Hematopoietic multipotent progenitor cell treated with erythropoietin and hydrocortisone succinate and interleukin-3 and kit ligand, for 4 days (in vitro differentiated cells): Measurements from ENCODE around the gene HAND1.
"Not testable (repeated sequence)": the region's sequence is repeated elsewhere in the genome, so short reads cannot be mapped to it uniquely, and the experiment has no call there.

Experiments used
- DNase-seq: peaks from one replicate; pipeline ENCODE4 v3.0.0-alpha.2; 2015

The HAND1 gene

DNA sequence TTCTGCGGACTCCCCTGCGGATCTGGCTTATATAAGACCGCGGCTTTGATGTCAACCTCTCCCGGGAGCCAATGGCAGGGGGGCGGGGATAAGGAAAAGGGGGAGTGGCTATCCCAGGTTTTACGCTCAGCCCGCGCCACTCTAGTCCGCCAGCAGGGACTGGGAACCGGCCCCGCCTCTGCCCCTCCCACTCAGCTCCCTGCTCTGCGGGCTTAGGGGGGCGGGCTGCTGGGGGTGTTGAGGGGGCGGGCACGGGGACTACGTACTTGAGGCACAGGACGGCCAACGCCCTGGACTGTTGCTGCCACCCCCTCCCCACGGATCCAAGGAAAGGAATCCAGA is at the start of gene HAND1:
Gene HAND1 (minus strand): TSS at position 4 of the 342 bp plus-strand sequence. CDS start 219 bp downstream, outside the sequence.
- no peak for DNase-seq

DNA sequence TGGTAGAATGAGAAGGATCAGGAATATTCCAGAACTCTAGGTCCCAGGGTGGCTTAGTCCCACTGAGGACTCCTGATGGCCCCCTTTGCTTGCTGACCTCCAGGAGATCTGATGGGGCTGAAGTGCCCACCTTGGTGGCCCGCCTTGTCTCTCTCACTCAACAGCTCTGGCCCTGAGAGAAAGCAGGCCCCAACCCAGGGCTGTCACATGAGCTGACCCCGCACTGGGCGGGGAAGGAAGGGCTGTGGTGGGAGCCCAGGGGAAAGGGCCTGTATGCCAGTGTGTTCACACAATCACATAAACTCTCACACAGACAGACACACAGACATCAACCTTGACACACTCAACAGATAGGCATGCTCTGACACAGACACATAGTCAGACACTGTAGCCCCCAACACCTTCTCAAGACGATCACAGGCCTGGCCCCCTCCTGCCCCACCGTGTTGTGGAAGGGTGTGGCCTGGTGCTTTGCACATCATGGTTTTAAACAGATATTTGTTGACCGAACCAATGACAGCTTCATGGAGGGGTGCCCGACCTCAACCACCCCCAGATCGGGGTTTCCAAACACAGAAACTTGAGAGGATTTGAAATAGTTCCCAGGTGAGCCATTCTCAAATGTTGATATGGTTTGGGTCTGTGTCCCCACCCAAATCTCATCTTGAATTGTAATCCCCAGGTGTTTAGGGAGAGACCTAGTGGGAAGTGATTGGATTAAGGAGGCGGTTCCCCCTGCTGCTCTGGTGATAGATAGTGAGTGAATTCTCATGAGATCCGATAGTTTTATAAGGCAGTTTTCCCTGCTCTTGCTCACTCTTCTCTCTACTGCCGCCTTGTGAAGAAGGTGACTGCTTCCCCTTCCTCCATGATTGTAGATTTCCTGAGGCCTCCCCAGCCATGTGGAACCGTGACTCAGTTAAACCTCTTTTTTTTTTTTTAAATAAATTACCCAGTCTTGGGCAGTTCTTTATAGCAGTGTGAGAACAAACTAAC is 48.5 kb upstream of the HAND1 start:
- DNase-seq, result no peak

DNA sequence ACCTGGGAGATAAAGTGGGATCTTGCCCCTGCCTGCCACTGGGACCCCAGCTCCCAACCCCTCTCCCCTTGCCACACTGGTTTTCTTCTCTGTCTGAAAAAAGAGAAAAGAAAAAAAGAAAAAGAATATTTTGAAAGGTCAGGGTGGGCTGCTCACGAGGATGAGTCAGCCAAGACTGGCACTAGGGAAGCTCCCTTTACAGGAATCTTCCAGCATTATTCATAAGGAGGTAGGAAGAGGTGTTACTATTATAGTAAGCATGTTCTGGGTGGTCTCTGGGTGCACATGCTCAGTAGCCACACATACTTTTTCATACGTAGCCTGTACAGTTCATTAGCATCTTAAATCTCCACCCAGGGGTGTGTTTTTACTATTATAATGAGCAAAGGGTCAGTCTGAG is 46.8 kb upstream of the HAND1 start:
- DNase-seq, result no peak

DNA sequence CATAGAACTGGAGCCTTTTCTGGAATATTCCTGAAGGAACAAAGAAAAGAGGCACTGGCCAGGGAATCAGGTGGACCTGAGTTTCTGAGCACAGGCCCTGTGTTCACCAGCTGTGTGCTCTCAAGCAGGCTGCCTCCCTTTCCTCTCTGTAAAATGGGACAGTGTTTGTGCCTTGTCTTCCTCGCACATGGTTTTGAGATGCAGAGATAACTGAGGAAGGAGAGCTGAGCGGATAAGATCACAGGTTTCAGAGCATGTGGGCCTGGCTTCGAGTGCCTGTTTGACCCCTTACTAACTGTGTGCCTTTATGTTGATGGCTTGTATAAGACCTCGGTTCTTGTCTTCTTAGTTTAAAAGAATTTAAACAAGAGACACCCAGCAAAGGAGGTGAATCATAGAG is 46.2 kb upstream of the HAND1 start:
- no peak for DNase-seq

DNA sequence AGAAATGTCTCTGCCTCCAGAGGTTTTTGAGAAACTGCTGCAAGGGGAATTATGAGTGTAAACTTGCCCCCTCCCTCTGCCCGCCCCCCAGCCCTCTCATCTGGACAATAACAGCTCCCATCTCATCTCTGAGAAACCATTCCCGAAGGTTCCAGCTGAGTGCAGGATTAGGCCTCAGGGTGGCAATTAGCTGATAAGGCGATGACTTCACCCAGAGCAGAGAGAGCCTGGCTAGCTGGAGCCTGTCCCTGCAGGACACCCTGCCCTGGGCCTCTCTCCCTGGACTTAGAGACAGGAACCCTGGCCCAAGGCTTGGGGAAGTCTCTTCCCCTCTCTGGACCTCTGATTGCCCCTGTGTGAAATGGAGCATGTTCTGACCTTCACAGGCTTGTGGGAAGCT is 45.7 kb upstream of the HAND1 start:
- DNase-seq, result no peak

DNA sequence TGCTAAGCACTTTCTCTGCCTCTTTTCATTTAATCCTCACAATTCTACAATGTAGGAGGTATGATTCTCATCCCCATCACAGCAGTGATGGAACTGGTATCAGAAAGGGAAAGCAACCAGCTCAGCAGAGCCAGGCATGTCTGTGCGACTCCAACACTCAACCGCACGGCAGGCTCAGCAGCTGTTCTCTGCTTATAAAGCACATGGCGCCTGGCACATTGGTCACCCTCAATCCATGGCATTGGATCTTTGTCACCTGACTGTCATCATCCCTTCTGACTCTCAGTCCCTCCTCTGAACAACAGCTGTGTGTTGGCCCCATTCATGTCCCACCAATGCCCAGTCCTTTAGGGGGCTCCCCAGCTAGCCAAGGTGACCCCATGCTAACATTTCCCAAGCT is 45.1 kb upstream of the HAND1 start:
- DNase-seq, result no peak

DNA sequence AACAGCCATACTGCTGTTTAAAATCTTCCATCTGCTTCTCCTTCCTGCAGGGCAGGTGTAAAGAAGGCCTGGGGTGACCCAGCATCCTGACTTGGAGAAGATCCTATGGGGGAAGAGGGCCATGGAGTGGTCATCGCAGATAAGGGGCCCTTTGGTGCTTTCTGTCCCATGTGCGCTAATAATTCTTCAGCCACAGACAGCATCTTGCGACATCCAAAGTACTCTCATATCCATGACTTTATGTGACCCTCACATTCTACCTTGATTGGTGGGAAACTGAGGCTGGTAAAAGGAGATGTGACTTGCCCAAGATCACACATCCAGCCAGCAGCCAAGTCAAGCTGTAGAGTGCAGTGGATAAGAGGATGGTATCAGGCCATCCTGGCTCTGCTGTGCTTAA is 44.3 kb upstream of the HAND1 start:
- DNase-seq, result no peak

DNA sequence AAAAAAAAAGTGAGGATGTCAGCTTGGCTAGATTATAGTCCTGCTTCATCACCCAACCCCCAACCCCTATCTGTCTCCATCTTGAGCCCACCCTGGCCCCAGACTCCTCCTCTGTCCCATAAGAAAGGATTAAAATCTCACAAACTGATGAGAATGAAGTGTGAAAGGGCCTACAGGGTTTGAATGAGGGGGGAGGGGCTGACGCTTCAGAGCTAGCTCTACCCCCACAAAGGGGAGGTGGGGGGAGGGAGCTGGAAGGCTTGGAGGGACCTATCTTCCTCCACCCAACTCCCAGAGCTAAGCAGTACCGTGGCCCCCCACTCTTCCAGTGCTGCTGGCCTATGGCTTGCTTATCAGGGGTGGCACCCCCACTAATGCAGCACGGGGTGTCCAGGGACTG is 43.7 kb upstream of the HAND1 start:
- no peak for DNase-seq

DNA sequence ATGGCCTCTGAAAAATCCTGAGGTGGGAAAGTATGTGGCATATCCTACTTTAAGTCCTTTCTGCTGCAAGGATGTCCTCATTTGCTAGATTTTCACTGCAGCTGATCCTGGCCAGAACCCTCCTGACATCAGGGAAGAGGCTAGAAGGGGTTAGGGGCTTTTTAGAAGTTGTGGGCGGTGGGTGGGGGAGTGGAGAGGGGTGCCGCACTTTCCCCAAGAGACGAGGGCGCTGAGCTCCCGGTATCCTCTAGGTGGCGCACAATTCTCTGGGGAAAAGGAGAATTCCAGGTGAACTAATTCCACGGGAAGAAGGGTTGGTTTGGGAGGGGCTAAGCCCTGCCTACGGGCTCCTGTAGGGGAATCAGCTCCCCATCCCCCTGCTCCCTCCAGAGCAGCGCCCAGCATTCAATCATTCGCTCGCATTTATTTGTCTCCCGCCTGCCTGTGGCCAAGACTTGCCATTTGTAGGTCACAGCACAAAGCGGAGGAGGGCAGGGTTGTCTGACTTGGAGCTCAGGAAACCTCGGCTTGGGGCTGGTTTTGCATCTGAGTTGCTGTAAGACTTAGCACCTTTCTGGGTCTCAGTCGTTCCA is 42.9 kb upstream of the HAND1 start:
- peak; percentile 25 for DNase-seq

DNA sequence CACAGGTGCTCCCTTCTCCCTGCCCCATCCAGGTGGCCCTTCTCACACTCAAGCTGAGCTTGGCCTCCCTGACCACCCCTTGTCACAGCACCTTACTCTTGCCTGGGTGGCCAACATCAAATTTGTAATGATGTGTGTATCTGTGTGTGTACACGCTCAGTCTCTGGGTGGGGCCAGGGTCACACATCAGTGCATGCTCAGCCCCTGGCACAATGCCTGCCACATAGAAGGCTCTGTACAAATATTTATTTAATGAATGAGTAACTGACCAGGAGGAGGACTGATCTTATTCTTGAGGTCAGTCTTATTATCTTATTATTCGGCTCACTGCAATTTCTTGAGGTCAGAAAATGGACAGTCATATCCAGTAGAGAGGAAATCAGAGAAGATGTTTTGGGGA is 41.3 kb upstream of the HAND1 start:
- no peak for DNase-seq

DNA sequence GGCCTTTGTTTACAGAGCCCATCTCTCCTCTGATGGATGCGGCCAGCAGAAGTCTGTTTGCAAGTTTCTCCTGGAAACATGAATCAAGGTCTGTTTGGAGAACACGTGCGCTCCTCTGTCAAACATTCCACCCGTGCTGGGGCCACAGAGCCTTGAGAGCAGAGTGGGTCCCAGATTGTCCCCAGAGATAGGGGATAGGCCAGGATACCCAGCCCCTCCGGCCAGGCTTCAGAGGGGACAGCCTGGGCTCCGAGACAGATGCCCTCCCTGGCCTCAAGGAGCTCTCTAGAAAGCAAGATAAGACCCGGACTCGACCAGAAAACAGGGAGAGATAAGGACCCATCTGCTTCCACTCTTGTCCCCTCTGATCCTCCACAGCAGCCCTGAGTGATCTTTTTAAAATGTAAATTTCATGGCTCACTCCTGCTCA is 40.4 kb upstream of the HAND1 start:
- DNase-seq, result peak; percentile 75

DNA sequence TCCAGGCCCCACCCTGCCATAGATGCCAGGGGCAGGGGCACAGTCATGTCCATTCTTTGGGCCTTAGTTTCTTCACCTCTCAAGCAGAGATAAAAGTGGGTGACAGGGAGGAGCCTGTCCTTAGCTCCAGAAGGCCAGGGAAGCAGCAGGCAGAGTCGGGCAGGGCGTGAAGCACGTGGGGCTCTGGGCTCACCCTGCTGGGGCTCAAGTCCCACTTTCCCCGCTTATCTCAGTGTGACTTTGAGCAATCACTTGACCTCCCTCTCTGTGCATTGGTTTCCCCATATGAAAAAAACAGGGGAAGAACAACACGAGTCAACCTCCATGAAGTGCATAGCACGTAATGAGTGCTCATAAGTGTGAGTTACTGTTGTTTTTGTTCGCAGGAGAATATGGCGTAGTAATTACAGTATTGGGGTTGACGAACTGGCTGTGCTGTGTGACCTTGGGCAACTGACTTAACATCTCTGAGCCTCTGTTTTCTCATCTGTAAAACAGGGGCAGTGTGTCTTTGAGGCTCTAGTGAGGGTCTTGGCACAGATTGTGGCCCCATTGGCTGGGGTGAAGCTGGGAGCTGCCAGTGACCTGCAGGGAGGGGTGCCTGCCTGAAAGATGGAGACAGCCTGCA is 39.9 kb upstream of the HAND1 start:
- no peak for DNase-seq

DNA sequence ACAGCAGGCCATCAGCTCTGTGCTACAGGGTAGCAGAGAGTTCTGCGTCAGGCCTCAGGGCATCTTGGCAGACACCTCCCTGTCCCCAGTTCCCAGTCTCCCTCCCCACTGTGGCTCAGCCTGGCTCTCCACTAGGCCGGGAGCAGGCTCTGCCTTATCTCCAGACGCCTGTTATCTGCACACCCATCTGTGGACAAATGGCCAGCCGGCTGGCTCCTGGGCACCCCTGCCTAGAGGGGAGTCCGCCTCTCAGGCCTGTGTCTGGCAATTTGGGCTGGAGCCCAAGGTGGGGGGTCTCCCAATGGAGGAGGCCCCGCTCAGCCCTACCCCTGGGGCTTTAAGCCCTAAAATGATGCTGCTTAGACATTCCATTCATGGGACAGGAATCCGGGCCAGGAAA is 39.2 kb upstream of the HAND1 start:
- no peak for DNase-seq

DNA sequence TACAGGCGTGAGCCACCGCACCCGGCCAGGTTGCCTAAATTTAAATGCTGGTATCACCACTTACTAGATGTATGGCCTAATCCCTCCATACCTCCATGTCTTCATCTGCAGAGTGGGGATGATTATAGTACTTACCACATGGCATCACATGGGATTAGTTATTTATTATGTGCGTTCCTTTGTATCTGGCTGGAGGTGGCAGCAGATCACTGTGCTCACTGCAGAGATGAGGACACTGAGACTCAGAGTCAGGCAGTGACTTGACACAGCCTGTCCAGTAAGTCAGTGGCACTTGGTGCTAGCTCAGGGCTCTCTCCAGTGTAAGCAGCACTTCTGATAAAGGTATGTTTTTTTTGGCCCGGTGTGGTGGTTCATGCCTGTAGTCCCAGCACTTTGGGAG is 38.4 kb upstream of the HAND1 start:
- DNase-seq, result peak; percentile 28

DNA sequence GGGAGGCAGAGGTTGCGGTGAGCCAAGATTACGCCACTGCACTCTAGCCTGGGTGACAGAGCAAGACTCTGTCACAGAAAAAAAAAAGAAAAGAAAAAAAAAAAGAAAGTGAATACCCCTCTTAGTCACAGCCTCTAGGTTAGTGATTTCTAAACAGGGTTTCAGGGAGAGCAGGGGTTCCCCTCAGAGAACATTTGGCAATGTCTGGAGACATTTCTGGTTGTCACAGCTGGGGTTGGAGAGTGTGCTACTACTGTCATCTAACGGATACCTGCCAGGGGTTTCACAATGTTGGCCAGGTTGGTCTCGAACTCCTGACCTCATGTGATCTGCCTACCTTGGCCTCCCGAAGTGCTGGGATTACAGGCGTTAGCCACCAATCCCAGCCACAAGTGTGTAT is 37.5 kb upstream of the HAND1 start:
- DNase-seq, result not testable (repeated sequence)

DNA sequence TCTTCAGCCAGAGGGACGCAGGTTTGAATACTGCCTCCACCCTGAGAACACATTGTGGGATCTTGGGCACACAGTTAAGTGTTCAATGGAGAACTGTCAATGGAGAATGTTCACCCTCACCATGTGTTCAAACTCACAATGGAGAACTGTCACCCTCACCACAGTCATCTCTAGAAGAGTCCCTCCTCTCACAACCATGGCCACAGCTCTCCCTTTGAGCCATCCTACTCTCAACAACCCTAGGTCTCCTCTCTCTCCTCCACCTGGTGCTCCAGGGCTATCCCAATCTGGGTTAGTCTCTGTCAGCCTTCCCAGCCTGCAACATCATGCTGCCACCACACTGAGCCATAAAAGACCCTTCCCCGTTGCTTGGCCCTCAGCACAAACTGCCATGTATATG is 36.3 kb upstream of the HAND1 start:
- DNase-seq, result no peak

DNA sequence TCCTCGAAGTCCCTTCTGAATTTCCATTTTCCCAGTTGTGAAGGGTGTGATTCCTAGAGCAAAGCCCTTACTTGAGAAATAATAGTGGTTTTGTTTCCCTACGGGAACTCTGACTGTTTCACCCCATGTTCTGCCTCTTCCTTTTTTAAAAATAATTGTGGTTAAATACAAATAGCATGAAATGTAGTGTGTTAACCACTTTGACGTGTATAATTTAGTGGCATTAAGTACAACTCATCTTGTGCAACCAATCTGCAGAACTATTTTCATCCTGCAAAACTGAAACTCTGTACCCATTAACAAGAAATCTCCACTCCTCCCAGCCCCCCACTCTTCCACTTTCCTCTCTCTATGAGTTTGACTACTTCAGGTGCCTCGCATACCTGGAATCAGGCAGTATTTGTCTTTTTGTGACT is 35.6 kb upstream of the HAND1 start:
- DNase-seq, result no peak

DNA sequence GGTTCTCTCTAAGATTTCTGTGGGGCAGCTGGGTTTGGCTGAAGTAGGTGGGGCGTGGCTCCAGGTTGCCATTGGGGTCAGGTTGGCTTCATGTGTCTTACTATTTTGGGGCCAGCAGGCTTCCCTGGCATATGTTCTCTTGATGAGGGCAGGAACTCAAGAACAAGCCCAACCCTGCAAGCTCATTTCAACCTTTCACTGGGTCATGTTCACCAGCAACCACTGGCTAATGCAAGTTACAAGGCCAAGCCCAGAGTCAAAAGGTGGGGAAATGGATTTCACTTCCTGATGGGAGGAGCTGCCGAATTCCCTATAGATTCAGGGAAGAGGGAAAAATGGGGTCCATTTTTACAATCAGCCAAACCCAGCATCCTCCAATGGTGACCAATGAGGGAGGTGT is 34.0 kb upstream of the HAND1 start:
- DNase-seq, result no peak

DNA sequence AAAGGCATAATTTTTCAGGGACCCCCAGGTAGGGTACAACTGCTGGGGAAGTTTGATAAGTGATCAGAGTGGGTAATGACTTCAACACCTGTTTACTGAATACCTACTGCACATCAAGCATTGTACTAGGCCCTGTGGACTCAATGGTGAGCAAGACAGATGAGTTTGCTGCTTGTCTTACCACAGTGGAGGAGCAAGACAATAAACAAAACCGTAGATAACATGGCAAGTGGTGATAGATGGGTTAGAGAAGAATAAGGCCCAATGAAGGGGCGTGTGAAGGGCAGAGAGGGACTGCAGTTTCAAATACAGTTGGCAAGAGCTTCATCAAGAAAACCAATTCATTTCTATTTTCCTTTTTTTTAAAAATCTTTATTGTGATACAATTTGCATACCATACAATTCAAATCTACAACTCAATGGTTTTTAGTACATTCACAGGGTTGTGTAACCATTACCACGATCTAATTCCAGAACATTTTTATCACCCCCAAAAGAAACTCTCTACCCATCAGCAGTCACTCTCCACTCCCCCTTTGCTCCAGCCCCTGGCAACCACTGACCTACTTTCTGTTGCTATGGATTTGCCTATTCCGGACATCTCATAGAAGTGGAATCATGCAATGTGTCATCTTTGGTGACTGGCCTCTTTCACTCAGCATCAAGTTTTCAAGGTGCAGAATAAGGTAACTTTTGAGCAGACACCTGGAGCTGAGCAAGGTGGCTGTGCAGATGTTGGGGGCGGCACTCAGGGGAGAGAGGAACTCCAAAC is 31.9 kb upstream of the HAND1 start:
- no peak for DNase-seq

DNA sequence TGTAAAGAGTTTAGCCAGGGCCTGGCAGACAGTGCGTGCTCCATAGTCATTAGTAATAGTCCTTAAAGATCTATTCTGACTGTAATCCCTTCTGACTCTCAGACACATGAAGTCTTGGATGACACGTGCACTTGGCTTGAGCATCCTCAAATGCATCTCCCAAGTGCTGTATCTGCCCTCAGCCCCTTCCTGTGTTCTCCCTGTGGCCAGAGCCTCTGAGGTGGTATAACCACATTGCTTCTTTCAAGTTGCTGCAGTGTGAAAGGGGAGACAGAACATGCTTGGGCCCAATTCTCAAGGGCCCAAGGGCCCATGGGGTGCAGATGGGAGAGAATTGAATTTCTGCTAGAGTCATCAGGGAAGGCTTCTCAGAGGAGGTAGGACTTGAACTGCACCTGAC is 30.1 kb upstream of the HAND1 start:
- DNase-seq, result no peak

DNA sequence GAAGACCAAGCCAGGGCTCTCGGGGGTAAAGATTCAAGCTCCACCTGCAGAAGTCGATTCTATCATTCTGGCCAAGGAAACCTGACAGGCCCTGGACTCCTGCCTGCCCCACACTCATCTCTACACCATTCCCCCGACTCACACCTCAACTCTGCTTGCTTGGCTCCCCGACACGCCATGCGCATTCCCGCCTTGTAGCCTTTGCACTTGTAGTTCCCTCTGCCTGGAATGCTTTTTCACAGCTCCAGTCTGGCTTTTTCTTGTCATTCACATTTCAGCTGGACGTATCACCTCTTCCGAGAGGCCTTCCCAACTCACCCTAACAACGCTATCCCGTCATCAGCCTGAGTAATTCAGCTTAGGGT is 28.7 kb upstream of the HAND1 start:
- no peak for DNase-seq

DNA sequence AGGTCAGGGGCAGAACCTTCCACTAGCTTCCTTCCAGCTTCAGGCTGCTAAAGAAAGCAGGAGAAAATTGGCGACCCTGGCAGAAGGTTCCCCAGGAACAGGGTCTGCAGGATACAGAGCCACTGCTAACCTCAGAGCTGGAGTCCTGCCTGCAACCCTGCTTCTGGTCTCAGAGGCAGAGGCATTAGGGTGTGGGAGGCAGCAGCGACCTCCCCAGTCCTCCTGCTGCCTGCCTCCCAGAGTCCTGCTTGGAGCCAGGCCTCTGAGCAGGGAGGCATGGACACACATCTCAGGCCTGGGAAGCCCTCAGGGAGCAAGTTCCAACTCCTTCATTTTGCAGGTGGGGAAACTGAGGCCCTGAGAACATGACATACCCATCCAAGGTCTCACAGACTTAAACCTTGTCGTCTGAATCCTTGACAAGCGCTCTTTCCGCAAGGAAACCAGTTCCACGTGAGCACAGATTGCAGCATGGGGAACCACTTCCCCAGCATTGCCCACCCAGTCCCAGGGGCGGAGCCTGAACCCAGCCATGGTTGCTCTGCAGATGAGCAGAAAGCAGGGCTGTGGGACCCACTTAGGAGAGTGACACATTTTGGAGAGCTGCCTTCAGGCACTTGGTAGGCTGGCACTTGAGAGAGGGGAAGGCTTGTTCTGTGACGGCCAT is 28.2 kb upstream of the HAND1 start:
- no peak for DNase-seq

DNA sequence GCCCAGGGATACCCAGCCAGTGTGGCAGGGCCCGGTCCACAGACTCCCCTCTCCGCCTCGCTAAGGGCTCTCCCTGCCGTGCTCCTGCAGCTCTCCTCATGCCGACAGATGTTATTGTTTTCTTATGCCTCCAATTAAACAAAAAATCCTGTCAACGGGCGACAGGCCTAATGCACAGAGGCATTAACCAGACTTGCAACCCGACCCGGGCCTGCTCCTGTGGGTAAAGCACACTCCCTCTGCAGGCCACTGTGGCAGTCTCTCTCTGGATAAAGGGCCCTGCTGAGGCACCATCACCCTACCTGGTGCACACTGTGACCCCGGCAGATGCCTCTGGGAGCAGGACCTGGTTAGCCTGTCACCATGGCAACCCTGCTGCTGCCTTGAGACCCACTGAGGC is 27.5 kb upstream of the HAND1 start:
- DNase-seq, result no peak
